Choroid plexus epithelial cell (primary cell): Measurements from ENCODE around the gene ITPRID2.

Experiments used
- DNase-seq: peaks from one replicate; pipeline ENCODE4 v3.0.0-alpha.2; 2010; ENCODE audit warnings: low read depth
- H3K4me3 ChIP-seq: 2 replicates; pipeline ENCODE4 v1.5.1; 2011; ENCODE audit warnings: low read depth, mild to moderate bottlenecking, control low read depth, low read length, moderate library complexity
- CTCF ChIP-seq: conservative IDR thresholded peaks from 2 replicates; pipeline ENCODE4 v1.5.1; 2011; ENCODE audit warnings: low read depth, mild to moderate bottlenecking, control low read depth, inconsistent platforms, low read length, moderate library complexity

Gene ITPRID2

GRCh38 chr2:181890271-181890670 is 1.3 kb upstream of the ITPRID2 start:
- no peak for DNase-seq
- no peak for TF ChIP-seq CTCF
- H3K4me3 ChIP-seq: no peak overlapping the region

GRCh38 chr2:181891966-181892798 is 652 bp downstream of the ITPRID2 start:
- no peak for TF ChIP-seq CTCF
- peak; percentile 52 for DNase-seq
- H3K4me3 ChIP-seq: peak overlapping the region; percentile 91

GRCh38 chr2:181892799-181893435 is 1.4 kb downstream of the ITPRID2 start:
- DNase-seq: peak; percentile 65
- no peak for TF ChIP-seq CTCF

GRCh38 chr2:181894381-181894780 is 2.9 kb downstream of the ITPRID2 start:
- peak overlapping the region; percentile 91 for H3K4me3 ChIP-seq
- DNase-seq: no peak
- no peak for TF ChIP-seq CTCF

More at GRCh38 chr2:181892799-181893435, 1.4 kb downstream of the ITPRID2 start:
- H3K4me3 ChIP-seq: peak overlapping the region; percentile 91

- TF ChIP-seq CTCF: no peak
- H3K4me3 ChIP-seq: peak overlapping the region; percentile 6
- no peak for DNase-seq
These were observed 4.3 kb downstream of the ITPRID2 start for GRCh38 chr2:181895818-181896217.

DNA sequence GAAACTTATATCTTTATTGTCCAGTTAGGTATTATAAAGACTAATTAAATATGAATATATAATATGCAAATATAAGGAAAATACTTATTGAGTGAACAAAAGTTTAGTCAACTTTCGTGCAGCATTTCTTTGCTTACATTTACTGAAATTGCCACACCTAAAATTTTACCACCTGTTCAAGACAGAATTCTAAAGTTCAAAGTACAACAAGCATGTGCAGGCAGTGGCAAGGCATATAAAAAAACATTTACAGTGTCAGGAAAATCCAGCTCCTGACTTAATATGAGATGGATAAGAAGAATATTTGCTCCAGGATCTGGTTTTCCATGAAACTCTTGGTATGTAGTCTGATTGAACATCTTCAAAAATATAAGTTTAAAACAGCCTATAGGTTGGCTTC is 4.8 kb downstream of the ITPRID2 start:
- no peak for TF ChIP-seq CTCF

More for the DNA sequence above, 4.8 kb downstream of the ITPRID2 start:
- DNase-seq: no peak
- no peak overlapping the region for H3K4me3 ChIP-seq
